CD8-positive, alpha-beta memory T cell (primary cell): ENCODE results near the gene NEK7. TPM values are rescaled to one million over a fixed set of nuclear protein-coding genes. Genes with fewer than 3 reads are reported as not detected.
A peak's percentile ranks its signal among the peaks of the same experiment; 100 is the strongest.
"Not testable (repeated sequence)": the region's sequence is repeated elsewhere in the genome, so short reads cannot be mapped to it uniquely, and the experiment has no call there.

Experiments
- CTCF ChIA-PET: fragments of 350-600 bp; sonication (Branson Sonifier 250); formaldehyde crosslinking; loops from one replicate; lab custom pipeline; 2021; ENCODE audit warnings: antibody characterized with exemption; lab: Charles Lee
- POLR2A ChIA-PET: fragments of 350-600 bp; sonication (Branson Sonifier 250); formaldehyde crosslinking; loops from one replicate; lab custom pipeline; 2021; ENCODE audit warnings: antibody characterized with exemption; lab: Charles Lee
- DNase-seq, 5 donors: peaks; one replicate each; pipeline versions ENCODE4 v3.0.0 to v3.0.0-alpha.2; 2020 to 2022; ENCODE audit warnings: mixed read lengths in 1 of 5
- H3K27ac ChIP-seq: one replicate; pipeline ENCODE4 v1.7.0; 2013; ENCODE audit warnings: low read depth, mild to moderate bottlenecking, low read length, moderate library complexity
- H3K27me3 ChIP-seq: 2 replicates; pipeline ENCODE4 v1.7.0; 2013; ENCODE audit warnings: low read length, mild to moderate bottlenecking; ENCODE audit not compliant: insufficient read depth, poor library complexity, severe bottlenecking
- H3K36me3 ChIP-seq: 2 replicates; pipeline ENCODE4 v1.7.0; 2013; ENCODE audit warnings: mild to moderate bottlenecking, low read length, moderate library complexity; ENCODE audit not compliant: insufficient read depth
- H3K4me1 ChIP-seq: 2 replicates; pipeline ENCODE4 v1.7.0; 2013; ENCODE audit warnings: mild to moderate bottlenecking, low read length, moderate library complexity; ENCODE audit not compliant: insufficient read depth
- H3K4me3 ChIP-seq: 2 replicates; pipeline ENCODE4 v1.7.0; 2013; ENCODE audit warnings: mild to moderate bottlenecking, low read length
- H3K9me3 ChIP-seq: 2 replicates; pipeline ENCODE4 v1.7.0; 2013; ENCODE audit warnings: mild to moderate bottlenecking, low read length
- H3K27ac Mint-ChIP-seq, 8 donors: one replicate each; pipeline ENCODE4 v1.8.0; 2020 to 2021; ENCODE audit warnings: mixed read lengths in 8 of 8, mild to moderate bottlenecking in 6 of 8, inconsistent platforms in 3 of 8, moderate library complexity in 3 of 8
- H3K27me3 Mint-ChIP-seq, 2 donors: one replicate each; pipeline ENCODE4 v1.8.0; 2020 to 2021; ENCODE audit warnings: mixed read lengths in 2 of 2, mild to moderate bottlenecking in 1 of 2, moderate library complexity in 1 of 2
- H3K36me3 Mint-ChIP-seq, 3 donors: one replicate each; pipeline ENCODE4 v1.8.0; 2020 to 2021; ENCODE audit warnings: mixed read lengths in 3 of 3, inconsistent platforms in 1 of 3, mild to moderate bottlenecking in 1 of 3
- H3K4me1 Mint-ChIP-seq, 3 donors: one replicate each; pipeline ENCODE4 v1.8.0; 2020 to 2021; ENCODE audit warnings: mixed read lengths in 3 of 3, inconsistent platforms in 1 of 3, mild to moderate bottlenecking in 1 of 3
- H3K4me3 Mint-ChIP-seq, 7 donors: one replicate each; pipeline ENCODE4 v1.8.0; 2020 to 2021; ENCODE audit warnings: mixed read lengths in 7 of 7, mild to moderate bottlenecking in 6 of 7, moderate library complexity in 4 of 7, inconsistent platforms in 2 of 7
- H3K9me3 Mint-ChIP-seq, 5 donors: one replicate each; pipeline ENCODE4 v1.8.0; 2020 to 2022; ENCODE audit warnings: mixed read lengths in 5 of 5, mild to moderate bottlenecking in 3 of 5, moderate library complexity in 2 of 5, inconsistent platforms in 1 of 5
- polyA plus RNA-seq: library from polyadenylated mRNA; unstranded; fragments of 300-500 nt; fragmentation: Illumina TruSeq; gene quantifications from one replicate; pipeline ENCODE4 v1.2.3, GENCODE V29; 2021
- total RNA-seq, 2 experiments: library from RNA; stranded (reverse); gene quantifications; one replicate each; pipeline ENCODE4 v1.2.3, GENCODE V29; 2021

The NEK7 gene
- total and polyA plus RNA-seq, 3 experiments from 2014 or later, result 64.7 to 80.8 (median 68.6) TPM

DNA sequence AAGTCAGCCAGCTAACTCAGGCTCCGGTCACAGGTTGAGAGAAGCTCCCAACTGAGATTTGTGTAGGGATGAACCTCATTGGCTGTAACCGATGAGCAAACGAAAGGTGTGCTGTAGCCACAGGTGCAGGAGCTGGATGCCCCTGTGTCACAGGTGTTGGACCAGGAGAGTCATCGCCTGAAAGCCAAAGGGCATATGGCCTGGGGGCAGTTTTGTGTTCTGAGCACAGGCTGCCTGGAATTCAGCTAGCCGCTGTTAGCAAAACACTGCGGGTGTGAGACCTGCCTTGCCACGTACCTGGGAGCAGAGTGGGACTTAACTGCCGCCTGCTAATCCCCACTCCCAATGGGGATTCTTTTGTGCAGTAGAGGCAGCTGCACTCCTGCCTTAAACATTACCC, 55.3 kb downstream of the NEK7 start:
- Histone ChIP-seq H3K36me3 (peaks cover 17% of the 10 kb centered on the region), H3K9me3 (peaks cover 9% of the 10 kb centered on the region), H3K4me3 (no peak overlapping the region), H3K4me1 (no peaks in the 10 kb centered on the region), H3K27me3 (no peaks in the 10 kb centered on the region), H3K27ac (no peak overlapping the region)
- Mint-ChIP-seq H3K27me3 (no peaks in the 10 kb centered on the region), H3K9me3 (peaks cover 4 to 34% (median 17%) of the 10 kb centered on the region in 5 donors), H3K4me3 (no peak overlapping the region), H3K4me1 (peaks cover 37 to 52% (median 44%) of the 10 kb centered on the region in 3 donors), H3K27ac (peak overlapping the region in 1 of 8 donors; percentile 36), H3K36me3 (peaks cover 10 to 27% (median 26%) of the 10 kb centered on the region in 3 donors)
- ChIA-PET POLR2A (no interaction called here), CTCF (interaction anchor here (1.1 kb wide), 1 partner anchor 56 kb away, joined by 4 read pairs; the partner anchor contains the start of gene NEK7)
- DNase-seq, result no peak

DNA sequence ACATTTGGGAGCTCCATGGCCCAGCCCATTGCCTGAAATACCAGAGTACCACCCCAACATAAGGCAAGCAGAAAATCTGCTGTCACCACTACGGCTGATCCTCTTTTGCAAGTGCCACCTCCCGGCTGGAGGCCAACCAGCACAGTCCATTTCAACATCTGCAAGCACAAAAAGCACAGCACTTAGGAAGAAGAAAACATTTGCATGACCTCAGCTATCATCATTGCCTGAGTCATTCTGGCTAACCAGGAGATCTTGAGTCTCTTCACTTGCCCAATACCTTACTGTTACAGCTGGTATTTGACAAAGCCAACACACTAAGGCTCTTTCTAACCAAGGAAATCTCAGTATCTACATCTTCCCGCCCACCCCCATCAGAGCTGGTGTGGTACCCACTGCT, 55.9 kb downstream of the NEK7 start:
- Histone ChIP-seq H3K9me3 (peaks cover 9% of the 10 kb centered on the region), H3K27me3 (no peaks in the 10 kb centered on the region), H3K27ac (no peak overlapping the region), H3K4me3 (no peak overlapping the region), H3K36me3 (peaks cover 17% of the 10 kb centered on the region), H3K4me1 (no peaks in the 10 kb centered on the region)
- Mint-ChIP-seq H3K4me3 (no peak overlapping the region), H3K27me3 (no peaks in the 10 kb centered on the region), H3K9me3 (peaks cover 5 to 34% (median 17%) of the 10 kb centered on the region in 5 donors), H3K4me1 (peaks cover 38 to 52% (median 44%) of the 10 kb centered on the region in 3 donors), H3K36me3 (peaks cover 10 to 31% (median 27%) of the 10 kb centered on the region in 3 donors), H3K27ac (peak overlapping the region in 1 of 8 donors; percentile 44)
- DNase-seq, result no peak
- ChIA-PET CTCF (interaction anchor here (1.1 kb wide), 1 partner anchor 56 kb away, joined by 4 read pairs; the partner anchor contains the start of gene NEK7), POLR2A (no interaction called here)

DNA sequence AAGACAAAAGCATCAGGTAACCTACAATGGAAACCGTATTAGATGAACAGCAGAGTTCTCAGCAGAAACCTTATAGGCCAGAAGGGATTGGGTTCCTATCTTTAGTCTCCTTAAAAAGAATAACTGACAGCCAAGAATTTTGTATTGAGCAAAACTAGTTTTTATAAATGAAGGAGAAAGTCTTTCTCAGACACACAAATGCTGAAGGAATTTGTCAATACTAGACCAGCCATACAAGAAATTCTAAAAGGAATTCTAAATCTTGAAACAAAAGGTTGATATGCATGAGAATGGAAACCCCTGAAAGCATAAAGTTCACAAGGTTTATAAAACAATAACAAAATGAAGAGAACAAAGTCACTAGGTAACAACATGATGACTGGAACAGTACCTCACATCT, 58.1 kb downstream of the NEK7 start:
- peaks cover 9% of the 10 kb centered on the region for H3K9me3 ChIP-seq
- H3K4me3 Mint-ChIP-seq, result no peak overlapping the region
- no peak overlapping the region for H3K27ac Mint-ChIP-seq
- H3K9me3 Mint-ChIP-seq, result peaks cover 13 to 34% (median 17%) of the 10 kb centered on the region in 5 donors
- no peak overlapping the region for H3K27ac ChIP-seq
- peaks cover 41 to 59% (median 56%) of the 10 kb centered on the region in 3 donors for H3K4me1 Mint-ChIP-seq
- no peaks in the 10 kb centered on the region for H3K27me3 ChIP-seq
- peaks cover 10 to 38% (median 26%) of the 10 kb centered on the region in 3 donors for H3K36me3 Mint-ChIP-seq
- CTCF ChIA-PET, result no interaction called here
- no peak for DNase-seq
- H3K36me3 ChIP-seq, result peaks cover 17% of the 10 kb centered on the region
- no peaks in the 10 kb centered on the region for H3K27me3 Mint-ChIP-seq
- POLR2A ChIA-PET, result no interaction called here
- no peak overlapping the region for H3K4me3 ChIP-seq
- no peaks in the 10 kb centered on the region for H3K4me1 ChIP-seq

DNA sequence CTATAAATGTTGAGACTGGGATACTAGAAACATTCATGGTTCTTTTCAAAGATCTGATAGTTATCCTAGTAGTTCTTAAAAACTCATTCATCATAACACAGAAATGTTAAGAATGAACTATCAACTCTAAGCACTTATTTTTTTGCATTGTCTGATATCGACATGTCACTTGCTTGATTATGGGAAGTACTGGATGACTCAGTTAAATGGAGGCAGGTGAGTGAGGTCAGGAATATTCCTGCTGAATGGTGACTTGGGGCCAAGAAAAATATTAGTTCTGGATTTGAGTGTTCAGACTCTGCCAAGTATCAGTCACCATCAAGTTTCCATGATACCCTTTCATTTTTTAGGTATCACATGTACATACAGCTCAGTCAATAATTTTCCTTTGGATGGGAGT, 63.6 kb downstream of the NEK7 start:
- no peaks in the 10 kb centered on the region for H3K9me3 ChIP-seq
- no peaks in the 10 kb centered on the region for H3K27me3 ChIP-seq
- H3K27ac ChIP-seq, result no peak overlapping the region
- Mint-ChIP-seq H3K4me3 (no peak overlapping the region), H3K27me3 (no peaks in the 10 kb centered on the region), H3K27ac (peak overlapping the region in 3 of 8 donors; percentile 10 to 64 (median 56)), H3K4me1 (peaks cover 55 to 76% (median 73%) of the 10 kb centered on the region in 3 donors), H3K36me3 (peaks cover 6 to 35% (median 14%) of the 10 kb centered on the region in 3 donors), H3K9me3 (peaks cover 6 to 13% (median 6%) of the 10 kb centered on the region in 5 donors)
- ChIA-PET CTCF (interaction anchor here (1.3 to 1.4 kb wide), 2 partner anchors 11 to 23 kb away, joined by 3 to 4 read pairs; no protein-coding TSS in a partner anchor), POLR2A (no interaction called here)
- H3K4me1 ChIP-seq, result no peaks in the 10 kb centered on the region
- no peak for DNase-seq
- no peak overlapping the region for H3K4me3 ChIP-seq
- no peaks in the 10 kb centered on the region for H3K36me3 ChIP-seq

DNA sequence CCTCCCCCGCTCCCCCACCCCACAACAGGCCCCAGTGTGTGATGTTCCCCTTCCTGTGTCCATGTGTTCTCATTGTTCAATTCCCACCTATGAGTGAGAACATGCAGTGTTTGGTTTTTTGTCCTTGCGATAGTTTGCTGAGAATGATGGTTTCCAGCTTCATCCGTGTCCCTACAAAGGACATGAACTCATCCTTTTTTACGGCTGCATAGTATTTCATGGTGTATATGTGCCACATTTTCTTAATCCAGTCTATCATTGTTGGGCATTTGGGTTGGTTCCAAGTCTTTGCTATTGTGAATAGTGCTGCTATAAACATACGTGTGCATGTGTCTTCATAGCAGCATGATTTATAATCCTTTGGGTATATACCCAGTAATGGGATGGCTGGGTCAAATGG, 70.2 kb downstream of the NEK7 start:
- DNase-seq, H3K27ac Mint-ChIP-seq, POLR2A ChIA-PET, H3K9me3 ChIP-seq, H3K4me3 ChIP-seq, H3K4me3 Mint-ChIP-seq, H3K27me3 Mint-ChIP-seq, CTCF ChIA-PET, H3K27ac ChIP-seq, H3K9me3 Mint-ChIP-seq, H3K36me3 ChIP-seq, H3K27me3 ChIP-seq, H3K4me1 ChIP-seq: not testable (repeated sequence)
- peaks cover 9 to 24% (median 13%) of the 10 kb centered on the region in 3 donors for H3K36me3 Mint-ChIP-seq
- H3K4me1 Mint-ChIP-seq, result peaks cover 46 to 53% (median 51%) of the 10 kb centered on the region in 3 donors

DNA sequence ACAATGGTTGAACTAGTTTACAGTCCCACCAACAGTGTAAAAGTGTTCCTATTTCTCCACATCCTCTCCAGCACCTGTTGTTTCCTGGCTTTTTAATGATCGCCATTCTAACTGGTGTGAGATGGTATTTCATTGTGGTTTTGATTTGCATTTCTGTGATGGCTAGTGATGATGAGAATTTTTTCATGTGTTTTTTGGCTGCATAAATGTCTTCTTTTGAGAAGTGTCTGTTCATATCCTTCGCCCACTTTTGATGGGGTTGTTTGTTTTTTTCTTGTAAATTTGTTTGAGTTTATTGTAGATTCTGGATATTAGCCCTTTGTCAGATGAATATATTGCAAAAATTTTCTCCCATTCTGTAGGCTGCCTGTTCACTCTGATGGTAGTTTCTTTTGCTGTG, 70.7 kb downstream of the NEK7 start:
- DNase-seq, H3K9me3 Mint-ChIP-seq, CTCF ChIA-PET: not testable (repeated sequence)

DNA sequence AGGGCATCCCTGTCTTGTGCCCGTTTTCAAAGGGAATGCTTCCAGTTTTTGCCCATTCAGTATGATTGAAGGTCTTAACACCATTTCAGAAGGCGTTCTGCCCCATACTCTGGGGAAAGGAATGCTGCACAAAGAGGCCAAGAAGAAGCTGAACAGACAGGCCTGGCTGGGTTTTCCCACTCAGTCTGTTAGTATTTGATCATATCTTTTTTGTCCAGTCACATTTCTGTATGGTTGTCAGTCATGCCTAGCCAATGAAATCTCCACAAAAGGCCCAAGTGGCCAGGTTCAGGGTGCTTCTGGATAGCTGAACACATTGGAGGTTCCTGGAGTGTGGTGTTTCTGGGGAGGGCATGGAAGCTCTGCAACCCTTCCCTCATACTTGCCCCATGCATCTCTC, 72.1 kb downstream of the NEK7 start:
- H3K4me3 Mint-ChIP-seq, result no peak overlapping the region
- H3K36me3 Mint-ChIP-seq, result peaks cover 5 to 28% (median 8%) of the 10 kb centered on the region in 3 donors
- H3K36me3 ChIP-seq, result no peaks in the 10 kb centered on the region
- ChIA-PET CTCF (no interaction called here), POLR2A (no interaction called here)
- H3K9me3 ChIP-seq, result no peaks in the 10 kb centered on the region
- no peaks in the 10 kb centered on the region for H3K4me1 ChIP-seq
- no peak for DNase-seq
- peaks cover 38 to 59% (median 44%) of the 10 kb centered on the region in 3 donors for H3K4me1 Mint-ChIP-seq
- peaks cover 0 to 7% (median 5%) of the 10 kb centered on the region in 5 donors for H3K9me3 Mint-ChIP-seq
- no peaks in the 10 kb centered on the region for H3K27me3 Mint-ChIP-seq
- H3K4me3 ChIP-seq, result no peak overlapping the region
- H3K27ac ChIP-seq, result no peak overlapping the region
- peak overlapping the region in 3 of 8 donors; percentile 40 to 57 (median 56) for H3K27ac Mint-ChIP-seq
- H3K27me3 ChIP-seq, result no peaks in the 10 kb centered on the region

More for the DNA sequence above, 70.7 kb downstream of the NEK7 start:
- H3K4me3 Mint-ChIP-seq, H3K27ac Mint-ChIP-seq, H3K27me3 Mint-ChIP-seq, H3K27me3 ChIP-seq, H3K4me1 ChIP-seq, POLR2A ChIA-PET, H3K27ac ChIP-seq, H3K9me3 ChIP-seq, H3K4me3 ChIP-seq, H3K36me3 ChIP-seq: not testable (repeated sequence)
- Mint-ChIP-seq H3K4me1 (peaks cover 48 to 55% (median 51%) of the 10 kb centered on the region in 3 donors), H3K36me3 (peaks cover 8 to 25% (median 10%) of the 10 kb centered on the region in 3 donors)

DNA sequence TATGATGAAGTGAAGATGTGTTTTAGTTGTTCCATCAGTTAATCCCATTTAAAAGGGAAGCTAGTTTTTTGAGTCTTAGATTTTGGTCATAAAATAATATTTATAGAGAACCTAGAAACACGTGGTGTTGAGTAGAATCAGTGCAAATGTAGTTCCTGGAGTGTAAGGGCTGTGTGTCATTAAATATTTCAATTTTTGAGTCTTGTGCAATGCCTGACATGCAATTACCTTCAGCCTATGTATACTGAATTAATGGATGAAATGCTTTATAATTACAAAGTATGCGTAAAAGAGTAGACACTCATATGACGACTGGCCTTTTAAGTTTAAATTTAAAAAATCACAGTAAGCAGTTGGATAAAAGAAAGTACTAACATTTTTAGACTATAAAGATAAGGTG, 75.0 kb downstream of the NEK7 start:
- DNase-seq, result no peak
- H3K27ac ChIP-seq, result no peak overlapping the region
- H3K4me3 ChIP-seq, result no peak overlapping the region
- Mint-ChIP-seq H3K4me1 (peaks cover 30 to 61% (median 54%) of the 10 kb centered on the region in 3 donors), H3K27me3 (no peaks in the 10 kb centered on the region), H3K27ac (peak overlapping the region in 3 of 8 donors; percentile 19 to 76 (median 75)), H3K9me3 (peaks cover 0 to 4% (median 2%) of the 10 kb centered on the region in 5 donors), H3K36me3 (peaks cover 1 to 15% (median 10%) of the 10 kb centered on the region in 3 donors), H3K4me3 (no peak overlapping the region)
- H3K27me3 ChIP-seq, result no peaks in the 10 kb centered on the region
- H3K36me3 ChIP-seq, result no peaks in the 10 kb centered on the region
- H3K4me1 ChIP-seq, result peaks cover 4% of the 10 kb centered on the region
- H3K9me3 ChIP-seq, result no peaks in the 10 kb centered on the region
- CTCF ChIA-PET, result no interaction called here
- POLR2A ChIA-PET, result no interaction called here
